GM12892 (cell line): ENCODE results near the gene SPNS2.

ENCODE experiments used
- POLR2A ChIP-seq: IDR thresholded peaks from 2 replicates; pipeline ENCODE4 v1.6.1; 2011; ENCODE audit warnings: low read depth, low read length, control low read depth
- POLR2AphosphoS5 ChIP-seq: IDR thresholded peaks from 2 replicates; pipeline ENCODE4 v1.6.1; 2011; ENCODE audit warnings: low read depth, low read length, control low read depth
- TAF1 ChIP-seq: IDR thresholded peaks from 2 replicates; pipeline ENCODE4 v1.6.1; 2011; ENCODE audit warnings: low read depth, mild to moderate bottlenecking, control low read depth, low read length, borderline replicate concordance

- TF ChIP-seq POLR2A (no peak), POLR2AphosphoS5 (no peak), TAF1 (no peak)
Measured at GRCh38 chr17:4514779-4515178, 16.1 kb downstream of the SPNS2 start.
